Smooth muscle cell (in vitro differentiated cells): ENCODE data around the gene USP25. TPM values are rescaled to one million over a fixed set of nuclear protein-coding genes. Genes with fewer than 3 reads are reported as not detected.

ENCODE experiments used
- DNase-seq: peaks from one replicate; lab custom pipeline; 2025; ENCODE audit not compliant: unreplicated experiment; lab: John Stamatoyannopoulos, UW
- H2AFZ ChIP-seq: fragments of 200-600 bp; sonication (generic); 2 replicates; pipeline ENCODE4 v1.6.0; 2016; ENCODE audit warnings: antibody characterized with exemption, low read depth, mild to moderate bottlenecking
- H3F3A ChIP-seq: fragments of 200-600 bp; sonication (generic); 2 replicates; pipeline ENCODE4 v1.6.0; 2017; ENCODE audit warnings: antibody characterized with exemption, low read depth
- H3K27ac ChIP-seq: fragments of 200-600 bp; sonication (generic); 2 replicates; pipeline ENCODE4 v1.5.1; 2016; ENCODE audit warnings: low read depth, mild to moderate bottlenecking
- H3K27me3 ChIP-seq: fragments of 200-600 bp; sonication (generic); 2 replicates; pipeline ENCODE4 v1.6.1; 2016; ENCODE audit warnings: low read depth, mild to moderate bottlenecking
- H3K36me3 ChIP-seq: fragments of 200-600 bp; sonication (generic); 2 replicates; pipeline ENCODE4 v1.5.1; 2016; ENCODE audit warnings: low read depth
- H3K4me1 ChIP-seq: fragments of 200-600 bp; sonication (generic); 2 replicates; pipeline ENCODE4 v1.5.1; 2016; ENCODE audit warnings: low read depth
- H3K4me2 ChIP-seq: fragments of 200-600 bp; sonication (generic); 2 replicates; pipeline ENCODE4 v1.6.0; 2016; ENCODE audit warnings: mild to moderate bottlenecking
- H3K4me3 ChIP-seq: fragments of 200-600 bp; sonication (generic); 2 replicates; pipeline ENCODE4 v1.5.1; 2016; ENCODE audit warnings: mild to moderate bottlenecking
- H3K79me2 ChIP-seq: fragments of 200-600 bp; sonication (generic); 2 replicates; pipeline ENCODE4 v1.6.0; 2016; ENCODE audit warnings: low read depth, mild to moderate bottlenecking
- H3K9ac ChIP-seq: fragments of 200-600 bp; sonication (generic); 2 replicates; pipeline ENCODE4 v1.6.0; 2016; ENCODE audit warnings: low read depth
- H3K9me3 ChIP-seq: fragments of 200-600 bp; sonication (generic); replicated peaks from 2 replicates; pipeline ENCODE4 v1.5.1; 2016; ENCODE audit warnings: low read depth
- H4K20me1 ChIP-seq: fragments of 200-600 bp; sonication (generic); 2 replicates; pipeline ENCODE4 v1.6.0; 2016; ENCODE audit warnings: low read depth
- CTCF ChIP-seq: fragments of 200-600 bp; sonication (generic); IDR thresholded peaks from 2 replicates; pipeline ENCODE4 v1.5.1; 2017; ENCODE audit warnings: borderline replicate concordance, mild to moderate bottlenecking, antibody characterized with exemption; ENCODE audit not compliant: insufficient read depth, poor library complexity, severe bottlenecking
- whole genome bisulfite sequencing: methylation state at CpG from one replicate; pipeline ENCODE4 v1.1.7; 2016; ENCODE audit warnings: low lambda C conversion rate; 5-methylcytosine and 5-hydroxymethylcytosine counted together
- polyA plus RNA-seq: library from polyadenylated mRNA; unstranded; fragments of >200 nt; fragmentation: Nextera tagmentation; extraction: Ambion mirVana; gene quantifications from 2 replicates; pipeline ENCODE4 v1.2.1, GENCODE V29; 2016
- total RNA-seq: library from RNA; depleted of rRNA; stranded (reverse); fragments of >200 nt; gene quantifications from 2 replicates; pipeline ENCODE4 v1.2.3, GENCODE V29; 2014

The USP25 gene
- total and polyA plus RNA-seq, 2 experiments from 2014 or later = 12.0 to 30.7 TPM

GRCh38 chr21:15895142-15896106 is 165.6 kb downstream of the USP25 start:
- no peaks in the 10 kb centered on the region for H3K79me2 ChIP-seq
- 96% methylated on average over 5 of the region's 5 CpGs for WGBS
- H4K20me1 ChIP-seq = no peaks in the 10 kb centered on the region
- no peaks in the 10 kb centered on the region for H3F3A ChIP-seq
- H2AFZ ChIP-seq = no peak overlapping the region
- H3K4me2 ChIP-seq = no peak overlapping the region
- DNase-seq = no peak
- TF ChIP-seq CTCF = no peak
- H3K4me3 ChIP-seq = no peak overlapping the region
- no peaks in the 10 kb centered on the region for H3K9me3 ChIP-seq
- H3K36me3 ChIP-seq = no peaks in the 10 kb centered on the region
- no peak overlapping the region for H3K27ac ChIP-seq
- H3K27me3 ChIP-seq = no peaks in the 10 kb centered on the region
- H3K9ac ChIP-seq = no peak overlapping the region
- H3K4me1 ChIP-seq = no peaks in the 10 kb centered on the region

GRCh38 chr21:15896501-15896900 is 166.7 kb downstream of the USP25 start:
- no peak for TF ChIP-seq CTCF
- Histone ChIP-seq H3K27ac (no peak overlapping the region), H3F3A (no peaks in the 10 kb centered on the region), H3K27me3 (no peaks in the 10 kb centered on the region), H3K36me3 (no peaks in the 10 kb centered on the region), H2AFZ (no peak overlapping the region), H3K79me2 (no peaks in the 10 kb centered on the region), H3K4me3 (no peak overlapping the region), H3K4me2 (no peak overlapping the region), H4K20me1 (no peaks in the 10 kb centered on the region), H3K9me3 (no peaks in the 10 kb centered on the region), H3K9ac (no peak overlapping the region), H3K4me1 (no peaks in the 10 kb centered on the region)
- WGBS = 96% methylated on average over 4 of the region's 4 CpGs
- DNase-seq = no peak

- WGBS = 81% methylated on average over 8 of the region's 8 CpGs
- H2AFZ ChIP-seq = no peak overlapping the region
- DNase-seq = no peak
These were observed 174.6 kb downstream of the USP25 start for GRCh38 chr21:15904389-15904788.

More at GRCh38 chr21:15904389-15904788, 174.6 kb downstream of the USP25 start:
- Histone ChIP-seq H3K4me2 (no peak overlapping the region), H3F3A (no peaks in the 10 kb centered on the region), H3K27me3 (no peaks in the 10 kb centered on the region), H3K79me2 (no peaks in the 10 kb centered on the region), H3K4me1 (no peaks in the 10 kb centered on the region), H4K20me1 (no peaks in the 10 kb centered on the region), H3K36me3 (no peaks in the 10 kb centered on the region), H3K9me3 (no peaks in the 10 kb centered on the region), H3K9ac (no peak overlapping the region), H3K27ac (no peak overlapping the region), H3K4me3 (no peak overlapping the region)
- no peak for TF ChIP-seq CTCF
